Esophagus squamous epithelium (tissue), 4 donors: Measurements from ENCODE around the gene KANSL1.
"Not testable (repeated sequence)": the region's sequence is repeated elsewhere in the genome, so short reads cannot be mapped to it uniquely, and the experiment has no call there.

Experiments used
- CTCF ChIP-seq, 6 experiments: fragments of 450-650 bp in 4 of 6; fragments of 200-600 bp in 2 of 6; sonication (generic) in 2 of 6; IDR thresholded peaks; one replicate each; pipeline ENCODE4 v1.5.1; 2016 to 2019; ENCODE audit warnings: antibody characterized with exemption in 6 of 6, mild to moderate bottlenecking in 4 of 6, moderate library complexity in 4 of 6
- POLR2A ChIP-seq, 4 donors: fragments of 450-650 bp; IDR thresholded peaks; one replicate each; pipeline ENCODE4 v1.6.1; 2017; ENCODE audit warnings: antibody characterized with exemption in 4 of 4, mild to moderate bottlenecking in 4 of 4, moderate library complexity in 3 of 4

DNA sequence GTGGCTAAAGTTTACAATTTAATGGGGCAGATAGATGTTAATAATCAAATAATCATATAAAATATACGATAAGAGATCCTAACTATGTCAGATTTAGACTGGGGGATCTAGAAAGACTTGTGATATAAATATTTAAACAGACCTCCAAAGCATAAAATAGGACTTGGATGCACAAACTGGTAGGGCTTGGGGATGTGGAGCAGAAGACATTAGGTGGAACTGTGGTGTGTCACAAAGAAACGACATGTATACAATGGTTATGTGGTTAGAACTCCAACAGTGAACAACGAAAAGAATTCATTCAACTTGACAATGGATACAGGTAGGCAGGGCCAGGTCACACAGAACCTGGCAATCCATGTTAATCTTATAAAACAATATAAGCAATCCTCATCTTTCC, 90.4 kb downstream of the KANSL1 start:
- TF ChIP-seq CTCF, POLR2A (IDR thresholded peaks at IDR 0.05): not testable (repeated sequence)
